SU-DHL-6 (cell line): ENCODE results near the gene CACNB2.

ENCODE experiments used
- CTCF ChIP-seq: fragments of 200-600 bp; sonication (generic); IDR thresholded peaks from one replicate; pipeline ENCODE4 v1.5.1; 2017; ENCODE audit warnings: antibody characterized with exemption, mild to moderate bottlenecking, low read length, moderate library complexity; ENCODE audit not compliant: insufficient read depth, poor library complexity, severe bottlenecking
- EZH2phosphoT487 ChIP-seq: fragments of 200-600 bp; sonication (generic), shearing (Covaris generic); conservative IDR thresholded peaks from 2 replicates; pipeline ENCODE4 v1.6.1; 2018; ENCODE audit warnings: mild to moderate bottlenecking, antibody characterized with exemption, low read length, moderate library complexity, mixed read lengths

- TF ChIP-seq CTCF (no peak), EZH2phosphoT487 (no peak)
These were observed 212.0 kb downstream of the CACNB2 start for GRCh38 chr10:18352175-18352574.
